Dermis blood vessel endothelial cell (primary cell): Measurements from ENCODE around the gene NOX5. TPM values are rescaled to one million over a fixed set of nuclear protein-coding genes. Genes with fewer than 3 reads are reported as not detected.

Source experiments
- DNase-seq: peaks from one replicate; pipeline ENCODE4 v3.0.0; 2010
- total RNA-seq: library from RNA; depleted of rRNA; stranded (reverse); fragments of >200 nt; gene quantifications from 2 replicates; pipeline ENCODE4 v1.2.3, GENCODE V29; 2014

The NOX5 gene
- total RNA-seq, 1 donor from 2014 or later = under 0.01 TPM

GRCh38 chr15:69026355-69026754 is 11.9 kb downstream of the NOX5 start:
- DNase-seq = no peak

- DNase-seq = no peak
These were observed 13.6 kb downstream of the NOX5 start for GRCh38 chr15:69027976-69028518.

- DNase-seq = peak; percentile 62
These were observed 16.8 kb downstream of the NOX5 start for GRCh38 chr15:69031013-69032001.

- DNase-seq = no peak
These were observed 17.5 kb downstream of the NOX5 start for GRCh38 chr15:69032031-69032430.

GRCh38 chr15:69032703-69033373 is 18.3 kb downstream of the NOX5 start:
- no peak for DNase-seq

- DNase-seq = no peak
These were observed 19.9 kb downstream of the NOX5 start for GRCh38 chr15:69034352-69034751.

GRCh38 chr15:69035205-69035917 is 20.9 kb downstream of the NOX5 start:
- DNase-seq = peak; percentile 33

- no peak for DNase-seq
These were observed 21.4 kb downstream of the NOX5 start for GRCh38 chr15:69035918-69036258.

GRCh38 chr15:69036826-69037225 is 22.3 kb downstream of the NOX5 start:
- no peak for DNase-seq

GRCh38 chr15:69037482-69037881 is 23.0 kb downstream of the NOX5 start:
- no peak for DNase-seq

GRCh38 chr15:69037977-69038376 is 23.5 kb downstream of the NOX5 start:
- DNase-seq = no peak

GRCh38 chr15:69038508-69038907 is 24.0 kb downstream of the NOX5 start:
- no peak for DNase-seq

- no peak for DNase-seq
These were observed 25.2 kb downstream of the NOX5 start for GRCh38 chr15:69039516-69040225.

- DNase-seq = no peak
These were observed 28.0 kb downstream of the NOX5 start for GRCh38 chr15:69042531-69042930.

- DNase-seq = peak; percentile 23
These were observed 31.3 kb downstream of the NOX5 start for GRCh38 chr15:69045802-69046201.

- no peak for DNase-seq
These were observed 32.3 kb downstream of the NOX5 start for GRCh38 chr15:69046781-69047180.

GRCh38 chr15:69049976-69050375 is 35.5 kb downstream of the NOX5 start:
- no peak for DNase-seq

- no peak for DNase-seq
These were observed 40.8 kb downstream of the NOX5 start for GRCh38 chr15:69055251-69055650.

GRCh38 chr15:69056365-69056764 is 41.9 kb downstream of the NOX5 start:
- DNase-seq = peak; percentile 13

- peak; percentile 92 for DNase-seq
These were observed 44.5 kb downstream of the NOX5 start for GRCh38 chr15:69058830-69059556.

- DNase-seq = no peak
These were observed 45.1 kb downstream of the NOX5 start for GRCh38 chr15:69059557-69059943.

- DNase-seq = no peak
These were observed 45.6 kb downstream of the NOX5 start for GRCh38 chr15:69060041-69060481.
